ENCODE results near the gene RPL29. TPM values are rescaled to one million over a fixed set of nuclear protein-coding genes. Genes with fewer than 3 reads are reported as not detected.
"Not testable (repeated sequence)": the region's sequence is repeated elsewhere in the genome, so short reads cannot be mapped to it uniquely, and the experiment has no call there.

Gene RPL29
- total RNA-seq, 1 donor from 2014 or later, result 952 TPM

DNA sequence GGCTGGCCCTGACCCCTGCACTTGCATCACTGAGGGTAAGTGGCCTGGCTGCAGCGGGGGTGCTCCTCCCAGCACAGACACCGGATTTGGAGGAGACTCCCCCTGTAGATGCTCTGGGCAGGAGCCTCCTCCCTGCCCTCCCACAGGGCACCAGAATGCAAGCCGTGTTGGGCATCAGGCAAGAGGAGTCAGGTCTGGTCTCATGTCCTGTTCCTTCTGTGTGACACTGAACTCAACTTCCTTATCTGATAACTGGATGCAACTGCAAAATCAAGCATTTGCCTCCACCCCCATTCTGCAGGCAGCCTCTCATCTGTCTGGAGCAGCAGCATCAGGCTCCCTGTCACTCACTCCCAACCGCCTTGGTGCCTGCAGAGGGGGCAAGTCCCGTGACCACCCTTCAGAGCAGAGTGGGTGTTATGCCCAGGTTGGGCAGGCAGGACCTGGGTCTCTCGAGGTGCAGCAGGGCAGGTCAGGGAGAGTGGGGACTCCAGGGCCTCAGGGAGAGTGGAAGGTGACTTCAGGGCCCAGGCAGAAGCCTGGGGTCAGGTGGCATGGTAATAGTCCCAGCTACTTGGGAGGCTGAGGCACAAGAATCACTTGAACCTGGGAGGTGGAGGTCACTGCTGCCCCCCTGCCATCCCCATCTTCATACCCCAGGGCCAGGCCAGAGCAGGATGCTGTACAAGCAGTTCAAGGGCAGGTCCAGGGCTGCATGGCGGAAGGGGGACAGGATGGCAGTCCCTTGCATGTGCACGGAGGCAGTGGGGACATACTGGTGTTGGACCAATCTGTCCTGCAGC, 10.5 kb upstream of the RPL29 start:
- DNase-seq (ENCODE audit: low read depth in 2 of 2), result no peak

DNA sequence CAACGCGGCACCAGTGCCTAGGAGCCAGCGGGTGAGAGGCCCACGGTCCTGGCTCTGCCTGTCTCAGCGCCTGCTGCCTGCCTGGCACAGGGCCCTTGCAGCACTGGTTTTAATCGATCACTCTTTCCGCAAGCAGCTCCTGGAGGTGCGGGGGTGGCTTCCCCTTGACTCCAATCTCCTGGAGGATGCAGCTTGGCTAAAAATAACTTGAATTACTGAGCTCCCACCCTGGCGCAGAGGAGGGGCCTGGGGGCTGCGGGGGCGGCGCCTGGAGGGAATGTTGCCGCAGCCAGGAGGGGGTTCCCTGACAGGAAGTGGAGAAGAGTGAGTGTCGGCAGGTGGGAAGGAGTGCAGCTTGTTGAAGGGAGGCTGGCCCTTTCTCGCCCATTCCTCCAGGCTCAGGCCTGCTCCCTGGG, 9.9 kb upstream of the RPL29 start:
- DNase-seq (ENCODE audit: low read depth in 2 of 2), result peak in 1 of 2 donors; percentile 57

DNA sequence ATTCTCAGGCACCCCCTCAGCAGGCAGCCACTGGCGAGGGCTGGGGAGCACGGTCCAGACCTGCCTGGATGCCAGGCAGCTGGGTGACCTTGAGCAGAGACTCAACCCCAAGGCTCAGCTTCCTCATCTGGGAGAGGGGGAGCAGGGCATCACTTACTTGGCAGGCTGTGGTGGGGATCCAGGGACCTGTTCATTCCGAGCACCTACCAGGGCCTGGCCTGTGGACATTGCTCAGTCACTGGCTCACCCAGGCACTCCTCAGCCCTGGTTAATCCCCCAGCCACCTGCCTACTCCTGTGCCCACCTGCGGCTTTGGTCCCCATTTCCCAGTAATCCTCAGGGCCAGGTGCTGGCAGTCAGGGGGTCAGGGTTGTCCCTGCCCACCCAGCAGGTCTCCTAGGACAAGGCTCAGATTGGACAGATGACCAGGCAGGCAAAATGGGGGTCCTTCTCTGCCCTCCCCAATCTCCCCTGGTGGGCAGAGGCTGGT, 9.3 kb upstream of the RPL29 start:
- DNase-seq (ENCODE audit: low read depth in 2 of 2), result no peak

DNA sequence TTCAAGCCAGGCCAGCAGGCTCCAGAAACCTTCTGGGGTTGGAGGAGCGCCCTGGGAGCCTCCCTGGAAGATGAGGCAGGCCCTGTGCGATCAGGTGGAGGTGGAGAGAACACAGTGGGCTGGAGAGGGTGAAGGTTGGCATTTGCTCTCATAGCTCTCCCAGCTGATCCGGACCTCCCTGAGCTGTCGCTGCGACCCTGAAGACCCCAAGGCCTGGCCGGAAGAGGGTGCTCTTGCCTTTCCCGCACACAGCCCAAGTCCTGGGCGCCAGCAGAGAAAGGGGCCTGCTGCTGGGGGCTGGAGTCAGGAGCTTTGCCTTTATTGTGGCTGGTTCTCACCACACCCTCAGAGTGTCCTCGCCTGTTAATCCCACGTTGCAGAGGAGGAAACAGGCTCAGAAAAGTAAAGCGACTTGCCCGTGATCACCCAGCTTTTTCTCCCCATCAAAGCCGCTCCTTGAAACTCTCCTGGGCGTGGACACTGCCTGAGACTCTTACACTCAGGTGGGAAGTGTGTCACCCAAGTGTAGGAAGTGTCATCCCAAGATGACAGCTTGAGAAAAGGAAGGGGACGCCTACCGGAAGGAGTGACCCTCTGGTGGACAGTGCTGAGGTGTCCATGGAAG, 8.6 kb upstream of the RPL29 start:
- DNase-seq (ENCODE audit: low read depth in 2 of 2), result peak in 1 of 2 donors; percentile 49

DNA sequence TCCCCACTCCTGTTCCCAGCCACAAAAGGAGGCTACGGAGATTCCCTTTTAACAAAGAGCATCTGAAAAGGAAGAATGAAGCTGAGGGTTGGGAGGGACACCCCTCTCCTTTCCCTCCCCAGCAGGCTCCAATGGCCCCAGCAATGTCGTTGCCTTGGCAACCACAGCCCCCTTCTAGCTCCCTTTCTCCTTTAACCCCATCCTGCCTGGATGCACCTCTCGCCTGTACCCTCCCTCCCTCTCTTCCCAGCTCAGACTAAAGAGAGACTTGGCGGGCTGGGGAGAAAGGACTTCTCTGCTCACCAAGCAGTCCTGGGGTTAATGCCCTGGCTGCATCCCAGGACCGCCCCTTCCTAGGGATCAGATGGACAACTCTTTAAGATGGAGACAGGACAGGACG, 7.1 kb upstream of the RPL29 start:
- no peak for DNase-seq (ENCODE audit: low read depth in 2 of 2)

DNA sequence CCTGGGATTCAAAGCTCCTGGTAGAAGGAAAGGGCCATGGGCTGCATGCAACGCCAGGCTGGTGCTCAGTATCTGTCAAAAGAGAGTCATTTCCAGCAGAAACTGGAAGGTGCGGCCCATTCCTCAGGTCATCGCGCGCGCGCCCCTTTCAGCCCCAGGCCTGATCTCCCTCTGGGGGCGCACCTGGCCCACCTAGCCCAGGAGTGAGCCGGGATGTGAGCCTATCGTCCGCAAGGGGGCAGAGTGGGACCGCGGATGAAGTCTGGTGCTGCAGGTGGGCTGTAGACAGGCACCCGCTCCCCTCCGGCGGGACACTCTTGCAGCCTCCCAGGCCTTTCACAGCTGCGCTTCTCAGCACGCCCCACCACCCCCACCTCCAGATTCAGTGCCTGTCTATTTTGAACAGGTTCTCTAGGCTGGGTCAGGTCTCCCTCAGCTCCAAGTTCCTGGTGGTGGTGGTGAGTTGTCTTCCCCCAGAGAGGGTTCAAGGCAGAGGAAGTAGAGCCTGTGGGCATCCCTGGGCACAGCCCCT, 5.8 kb upstream of the RPL29 start:
- peak; percentile 48 to 75 for DNase-seq (ENCODE audit: low read depth in 2 of 2)

DNA sequence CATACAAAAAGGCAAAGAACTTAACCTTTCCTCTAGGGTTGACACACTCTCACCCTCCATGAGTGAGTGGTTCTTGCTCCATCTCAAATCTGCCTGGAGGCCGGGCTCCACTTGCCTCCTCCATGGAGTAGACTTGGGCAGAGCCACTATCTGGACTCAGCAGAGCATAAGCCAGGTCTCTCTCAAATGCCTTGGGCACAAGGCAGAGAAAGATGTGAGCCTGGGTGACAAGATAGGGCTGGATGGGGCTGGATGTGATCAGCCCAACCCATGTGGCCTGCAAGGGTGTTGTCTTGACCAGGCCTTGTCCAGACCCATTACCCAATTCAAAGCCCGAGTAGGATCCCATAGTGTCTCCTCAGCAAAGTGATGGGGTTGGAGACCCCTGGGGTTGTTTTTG, 4.2 kb upstream of the RPL29 start:
- no peak for DNase-seq (ENCODE audit: low read depth in 2 of 2)

DNA sequence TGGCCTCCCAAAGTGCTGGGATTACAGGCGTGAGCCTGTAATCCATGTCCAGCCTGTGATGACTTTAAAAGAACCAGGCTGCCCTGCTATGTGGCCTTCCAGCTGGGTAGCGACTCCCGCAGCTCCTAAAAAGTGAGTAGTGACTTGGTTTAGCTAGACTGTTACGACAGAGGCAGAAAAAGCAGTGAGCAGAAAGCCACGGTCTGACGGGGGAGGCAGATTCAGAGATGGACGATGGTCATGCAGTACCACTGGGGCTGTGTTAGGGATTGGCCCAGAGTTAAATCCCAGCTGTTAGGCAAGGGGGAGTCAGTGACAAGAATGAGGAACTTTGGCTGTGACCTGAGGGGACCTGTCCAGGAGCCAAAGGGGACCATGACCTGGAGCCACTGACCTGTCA, 3.1 kb upstream of the RPL29 start:
- no peak for DNase-seq (ENCODE audit: low read depth in 2 of 2)

DNA sequence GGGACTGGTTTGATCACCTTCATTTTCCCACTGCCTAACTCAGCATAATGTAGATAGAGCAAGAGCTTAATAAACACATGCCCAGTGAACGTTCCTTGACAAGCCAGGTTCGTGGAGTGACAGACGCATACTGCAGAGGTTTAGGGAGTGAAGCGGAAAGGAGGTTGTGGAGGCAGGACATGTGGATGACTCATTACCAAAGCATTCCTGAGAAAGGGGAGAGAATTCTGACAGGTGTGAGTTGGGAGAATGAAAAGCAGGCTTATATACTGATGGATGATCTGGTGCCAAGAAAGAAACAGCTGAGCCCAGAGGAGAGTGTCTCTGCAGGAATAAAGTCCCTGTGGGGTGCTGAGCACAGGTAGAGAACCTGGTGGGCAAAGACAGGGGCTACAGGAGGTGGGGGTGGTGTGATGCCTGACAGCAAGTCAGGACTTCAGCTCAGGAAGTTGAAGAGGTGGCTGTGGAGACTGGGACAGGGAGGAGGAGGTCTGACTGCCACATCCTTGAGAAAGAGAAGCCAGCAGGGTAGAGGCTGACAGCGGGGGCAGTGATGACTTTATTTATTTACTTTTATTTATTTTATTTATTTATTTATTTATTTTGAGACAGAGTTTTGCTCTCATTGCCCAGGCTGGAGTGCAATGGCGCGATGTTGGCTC, 2.4 kb upstream of the RPL29 start:
- DNase-seq (ENCODE audit: low read depth in 2 of 2), result peak in 1 of 2 donors; percentile 33

DNA sequence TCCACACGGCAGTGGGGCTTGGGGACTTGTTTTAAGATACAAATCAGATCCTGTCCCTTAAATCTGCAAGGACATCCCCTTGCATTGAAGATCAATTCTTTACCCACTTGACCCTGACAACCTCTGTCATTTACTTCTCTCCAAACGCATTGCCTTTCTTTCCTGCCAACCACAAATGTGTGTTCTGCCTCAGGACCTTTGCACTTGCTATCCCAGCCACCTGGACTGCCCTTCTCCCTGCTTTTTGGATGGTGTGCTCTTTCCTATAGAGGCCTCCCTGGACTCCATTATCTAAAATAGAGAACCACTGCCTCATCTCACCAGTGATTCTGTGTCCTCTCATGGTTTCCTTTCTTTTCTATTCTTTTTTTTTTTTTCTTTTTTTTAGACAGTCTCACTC, 1.5 kb upstream of the RPL29 start:
- DNase-seq (ENCODE audit: low read depth in 2 of 2), result no peak

DNA sequence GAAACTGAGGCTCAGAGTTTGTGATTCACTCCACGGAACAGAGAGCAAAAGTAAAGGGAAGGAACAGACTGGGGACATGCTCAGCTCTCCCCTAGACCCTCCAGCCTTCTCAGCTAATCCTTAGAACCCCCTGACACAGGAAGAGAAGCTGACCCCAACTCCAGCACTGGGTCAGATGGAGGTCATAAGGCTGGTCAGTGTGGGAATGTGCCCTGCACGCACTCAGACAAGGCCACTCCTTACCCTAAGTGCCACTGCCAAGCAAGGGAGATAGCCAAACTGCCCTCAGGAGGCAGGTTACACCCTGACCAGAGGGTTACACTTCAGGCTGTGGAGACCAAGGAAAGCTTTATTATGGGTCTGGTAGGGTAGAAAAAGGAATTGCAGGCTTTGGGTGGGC, 1.2 kb downstream of the RPL29 start:
- no peak for DNase-seq (ENCODE audit: low read depth in 2 of 2)

DNA sequence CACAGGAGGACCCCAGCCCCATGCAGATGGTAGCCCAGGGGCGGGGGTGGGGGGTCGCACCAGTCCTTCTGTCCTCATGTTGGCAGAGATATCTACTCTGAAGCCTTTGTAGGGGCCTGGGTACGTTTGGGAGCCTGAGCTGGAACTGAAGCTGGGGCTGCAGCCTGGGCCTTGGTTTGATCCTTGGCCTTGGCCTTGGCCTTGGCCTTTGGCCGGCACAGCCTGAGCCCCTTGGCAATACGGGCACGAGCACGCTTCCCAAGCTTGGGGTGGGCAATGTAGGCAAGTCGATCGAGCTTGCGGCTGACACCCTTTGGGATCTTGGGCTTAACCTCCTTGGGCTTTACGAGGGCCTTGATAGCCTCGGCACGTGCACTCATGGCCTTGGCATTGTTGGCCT, 2.0 kb downstream of the RPL29 start:
- not testable (repeated sequence) for DNase-seq (ENCODE audit: low read depth in 2 of 2)

DNA sequence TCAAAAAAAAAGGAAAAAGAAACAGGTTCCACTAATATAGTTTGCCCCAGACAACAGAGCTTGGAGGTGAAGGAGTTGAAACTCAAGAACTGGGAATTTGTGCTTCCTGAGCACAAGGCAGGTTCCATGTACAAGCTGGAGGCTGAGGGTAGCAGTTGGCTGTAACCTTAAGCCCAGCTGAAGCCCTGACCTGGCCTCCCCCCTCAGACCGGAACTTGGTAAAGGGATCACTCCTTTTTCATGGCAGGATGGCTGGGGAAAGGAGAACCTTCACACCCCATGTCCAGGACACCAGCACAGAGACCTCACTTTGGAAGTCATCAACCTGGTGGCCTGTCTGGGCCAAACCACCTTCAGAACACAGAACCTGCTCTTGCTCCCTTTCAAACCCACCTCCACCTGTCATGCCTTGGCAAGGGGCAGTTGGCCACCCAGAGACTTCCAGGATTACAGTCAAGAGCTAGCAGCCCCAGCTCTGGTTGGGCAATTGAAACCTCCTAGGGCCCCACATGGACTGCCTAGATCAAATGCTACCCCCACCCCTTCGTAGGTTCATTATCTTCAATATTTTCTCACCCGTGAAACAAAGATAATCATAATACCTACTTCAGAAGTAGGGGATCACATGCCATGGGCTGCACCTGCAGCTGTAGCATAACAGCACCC, 3.5 kb downstream of the RPL29 start:
- DNase-seq (ENCODE audit: low read depth in 2 of 2), result no peak

DNA sequence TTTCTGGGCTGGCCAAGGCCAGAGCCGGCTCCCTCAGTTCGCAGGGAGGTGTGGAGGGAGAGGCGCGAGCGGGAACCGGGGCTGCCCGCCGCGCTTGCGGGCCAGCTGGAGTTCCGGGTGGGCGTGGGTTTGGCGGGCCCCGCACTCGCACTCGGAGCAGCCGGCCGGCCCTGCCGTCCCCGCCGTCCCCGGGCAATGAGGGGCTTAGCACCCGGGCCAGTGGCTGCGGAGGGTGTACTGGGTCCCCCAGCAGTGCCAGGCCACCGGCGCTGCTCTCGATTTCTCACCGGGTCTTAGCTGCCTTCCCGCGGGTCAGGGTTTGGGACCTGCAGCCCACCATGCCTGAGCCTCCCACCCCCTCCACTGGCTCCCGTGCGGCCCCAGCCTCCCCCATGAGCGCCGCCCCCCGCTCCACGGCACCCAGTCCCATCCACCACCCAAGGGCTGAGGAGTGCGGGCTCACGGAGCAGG, 5.2 kb downstream of the RPL29 start:
- DNase-seq (ENCODE audit: low read depth in 2 of 2), result not testable (repeated sequence)

DNA sequence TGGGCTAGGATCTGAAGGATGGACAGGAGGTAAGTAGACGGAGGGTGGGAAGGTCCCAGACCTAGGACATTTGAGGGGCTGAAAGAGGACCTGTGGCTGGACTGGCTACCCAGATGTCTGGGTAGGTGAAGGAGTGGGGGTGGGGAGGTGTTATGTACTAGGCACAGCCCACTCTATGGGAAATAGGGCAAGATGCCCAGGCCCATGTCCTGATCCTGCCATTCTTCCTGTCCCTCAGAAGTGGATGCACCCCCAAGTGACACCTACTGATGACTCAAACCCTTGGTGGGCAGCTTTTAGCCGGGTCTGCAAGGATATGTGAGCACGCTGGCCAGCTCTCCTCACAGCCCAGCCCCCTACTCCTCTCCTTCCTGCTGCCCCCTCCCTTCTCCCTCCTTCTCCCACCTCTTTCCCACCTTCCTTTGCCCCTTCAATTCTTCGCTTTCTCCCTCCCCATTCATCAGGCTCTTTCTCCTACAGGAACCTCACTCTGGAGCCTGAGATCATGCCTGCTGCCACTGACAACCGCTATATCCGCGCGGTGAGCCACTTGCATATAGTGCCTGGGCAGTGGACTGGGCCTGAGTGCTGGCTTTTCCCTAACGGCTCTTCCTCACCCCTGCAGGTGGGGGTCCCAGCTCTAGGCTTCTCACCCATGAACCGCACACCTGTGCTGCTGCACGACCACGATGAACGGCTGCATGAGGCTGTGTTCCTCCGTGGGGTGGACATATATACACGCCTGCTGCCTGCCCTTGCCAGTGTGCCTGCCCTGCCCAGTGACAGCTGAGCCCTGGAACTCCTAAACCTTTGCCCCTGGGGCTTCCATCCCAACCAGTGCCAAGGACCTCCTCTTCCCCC, 7.2 kb downstream of the RPL29 start:
- no peak for DNase-seq (ENCODE audit: low read depth in 2 of 2)

DNA sequence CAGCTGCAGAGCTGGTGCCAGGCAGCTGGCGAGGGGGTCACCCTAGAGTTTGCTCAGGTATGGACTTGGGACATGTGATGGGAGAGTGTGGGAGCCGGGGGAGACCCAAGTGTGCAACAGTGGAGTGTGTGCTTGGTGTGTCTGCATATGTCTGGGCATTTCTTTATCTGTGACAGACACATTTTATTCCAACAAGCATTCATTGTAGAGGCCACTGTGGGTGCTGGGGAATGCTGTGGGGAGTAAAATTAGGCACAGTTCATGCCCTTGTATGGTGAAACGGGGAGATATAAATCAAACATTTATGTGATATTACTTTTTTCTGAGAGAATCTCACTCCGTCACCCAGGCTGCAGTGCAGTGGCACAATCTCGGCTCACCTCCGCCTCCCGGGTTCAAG, 8.1 kb downstream of the RPL29 start:
- DNase-seq (ENCODE audit: low read depth in 2 of 2), result no peak

DNA sequence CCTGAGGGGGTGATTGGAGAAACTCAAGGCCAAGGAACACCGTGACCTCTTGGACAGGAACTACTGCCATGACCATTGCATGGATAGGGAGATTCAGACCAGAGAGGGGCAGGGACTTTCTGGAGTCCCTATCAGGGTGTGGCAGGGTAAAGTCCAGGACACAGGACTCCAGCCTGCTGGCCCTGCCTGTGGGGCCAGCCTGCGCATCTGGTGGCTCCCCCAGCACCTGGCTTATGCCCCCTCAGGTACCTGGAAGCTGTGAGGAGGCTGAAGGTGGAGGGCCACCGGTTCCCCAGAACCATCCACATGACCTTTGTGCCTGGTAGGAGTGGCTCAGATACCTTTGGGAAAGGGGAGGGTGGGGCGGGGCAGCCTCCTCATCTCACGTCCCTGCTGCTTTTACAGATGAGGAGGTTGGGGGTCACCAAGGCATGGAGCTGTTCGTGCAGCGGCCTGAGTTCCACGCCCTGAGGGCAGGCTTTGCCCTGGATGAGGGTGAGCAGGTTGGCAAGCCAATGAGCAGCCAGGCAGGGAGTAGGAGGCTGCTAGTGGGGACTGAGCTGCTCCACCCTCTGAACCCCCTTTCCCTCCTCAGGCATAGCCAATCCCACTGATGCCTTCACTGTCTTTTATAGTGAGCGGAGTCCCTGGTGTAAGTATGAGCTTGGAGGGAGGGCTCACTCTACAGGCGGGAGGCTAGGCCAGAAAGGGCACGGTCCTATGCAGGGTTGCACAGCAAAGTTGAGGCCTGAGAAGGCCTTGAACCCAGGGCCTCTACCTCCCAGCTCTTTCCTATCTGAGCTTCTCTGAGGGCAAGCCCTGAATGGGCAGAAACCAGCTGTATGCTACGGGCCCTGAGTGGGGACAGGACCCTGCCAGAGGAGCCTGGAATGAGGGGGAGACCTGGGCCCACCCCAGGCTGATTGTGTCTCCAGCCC, 9.4 kb downstream of the RPL29 start:
- DNase-seq (ENCODE audit: low read depth in 2 of 2), result no peak

DNA sequence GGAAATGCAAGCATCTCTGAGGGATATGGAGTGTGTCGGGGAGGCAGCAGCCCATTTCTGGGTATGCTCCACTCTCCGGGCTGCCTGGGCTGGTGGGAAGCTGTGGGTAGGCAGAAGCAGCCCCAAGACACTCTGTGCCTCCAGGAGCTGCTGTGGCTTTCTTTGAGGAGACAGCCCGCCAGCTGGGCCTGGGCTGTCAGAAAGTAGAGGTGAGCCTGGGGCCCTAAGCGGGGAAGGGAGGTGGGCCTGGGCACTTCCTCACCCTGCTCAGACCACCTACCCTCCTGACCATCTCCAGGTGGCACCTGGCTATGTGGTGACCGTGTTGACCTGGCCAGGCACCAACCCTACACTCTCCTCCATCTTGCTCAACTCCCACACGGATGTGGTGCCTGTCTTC, 10.6 kb downstream of the RPL29 start:
- no peak for DNase-seq (ENCODE audit: low read depth in 2 of 2)

DNA sequence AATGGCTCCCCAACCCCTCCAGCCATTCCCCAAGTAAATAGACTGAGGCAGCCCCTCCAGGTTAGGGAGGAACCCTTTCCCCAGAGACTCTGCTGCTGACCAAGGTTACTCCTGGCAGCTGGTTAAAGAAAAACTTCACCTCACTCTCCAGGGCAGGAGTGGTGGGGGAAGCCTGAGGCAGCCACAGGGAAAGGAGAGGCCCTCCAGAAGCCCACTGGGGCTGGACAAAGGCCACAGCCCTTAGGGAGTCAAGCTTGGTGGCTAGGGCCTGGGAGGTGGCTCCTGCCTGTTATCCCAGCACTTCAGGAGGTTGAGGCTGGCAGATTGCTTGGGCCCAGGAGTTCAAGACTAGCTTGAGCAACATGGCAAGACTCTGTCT, 11.4 kb downstream of the RPL29 start:
- no peak for DNase-seq (ENCODE audit: low read depth in 2 of 2)

Measured in dermis microvascular lymphatic vessel endothelial cell (primary cell).